GM11168 (cell line): ENCODE measurements around the gene PMFBP1.
"Not testable (repeated sequence)": the region's sequence is repeated elsewhere in the genome, so short reads cannot be mapped to it uniquely, and the experiment has no call there.

Experiments used
- in situ Hi-C: fragments of 300-500 bp; cut with MboI; formaldehyde crosslinking; loops from one replicate; pipeline ENCODE4 v1.12.0; 2022; ENCODE audit warnings: low sequenced_read_pairs; ENCODE audit not compliant: unreplicated experiment

The PMFBP1 gene

DNA sequence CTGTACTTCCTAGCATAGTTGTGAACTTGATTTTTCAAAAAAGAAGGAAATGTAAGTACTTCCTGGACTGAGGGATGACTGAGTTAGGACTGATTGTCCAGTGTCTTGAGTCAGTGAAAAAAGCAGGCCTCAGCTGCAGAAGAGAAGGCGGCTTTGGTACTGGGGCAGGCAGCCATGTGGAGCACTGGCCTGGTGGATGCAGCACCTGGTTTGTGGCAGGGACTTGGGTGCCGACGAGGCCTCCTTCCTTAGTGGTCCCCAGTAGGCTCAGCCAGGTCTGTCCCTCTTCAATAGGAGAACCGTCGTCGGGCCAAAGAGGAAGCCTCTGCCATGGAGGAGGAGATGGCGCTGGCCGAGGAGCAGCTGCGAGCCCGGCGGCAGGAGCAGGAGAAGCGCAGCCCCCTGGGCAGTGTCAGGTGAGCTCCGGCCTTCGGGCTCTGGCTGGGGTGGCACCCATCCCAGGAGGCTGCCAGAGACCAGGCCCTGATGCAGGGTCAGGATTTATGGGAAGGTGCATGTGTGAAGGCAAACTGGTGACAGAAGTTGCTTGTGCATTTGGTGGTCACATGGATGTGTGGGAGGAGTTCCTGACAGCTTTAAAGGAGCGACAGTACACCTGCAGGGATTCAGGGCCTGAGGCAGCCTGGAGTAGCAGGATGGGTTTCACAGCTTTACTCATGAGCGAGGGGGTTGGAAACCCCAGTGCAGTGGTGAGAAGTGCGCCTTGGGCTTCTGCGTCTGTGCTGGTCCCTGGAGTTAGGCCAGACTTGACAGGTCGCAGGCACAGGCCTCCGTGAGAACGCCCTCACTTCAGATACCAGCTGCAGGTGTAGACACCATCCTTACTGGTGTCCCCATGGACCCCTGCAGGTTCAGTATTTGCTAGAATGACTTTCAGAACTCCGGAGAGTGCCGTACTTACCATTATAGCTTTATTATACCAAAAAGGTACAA lies 61.0 kb downstream of the PMFBP1 start:
- in situ Hi-C loops = no loop called here

DNA sequence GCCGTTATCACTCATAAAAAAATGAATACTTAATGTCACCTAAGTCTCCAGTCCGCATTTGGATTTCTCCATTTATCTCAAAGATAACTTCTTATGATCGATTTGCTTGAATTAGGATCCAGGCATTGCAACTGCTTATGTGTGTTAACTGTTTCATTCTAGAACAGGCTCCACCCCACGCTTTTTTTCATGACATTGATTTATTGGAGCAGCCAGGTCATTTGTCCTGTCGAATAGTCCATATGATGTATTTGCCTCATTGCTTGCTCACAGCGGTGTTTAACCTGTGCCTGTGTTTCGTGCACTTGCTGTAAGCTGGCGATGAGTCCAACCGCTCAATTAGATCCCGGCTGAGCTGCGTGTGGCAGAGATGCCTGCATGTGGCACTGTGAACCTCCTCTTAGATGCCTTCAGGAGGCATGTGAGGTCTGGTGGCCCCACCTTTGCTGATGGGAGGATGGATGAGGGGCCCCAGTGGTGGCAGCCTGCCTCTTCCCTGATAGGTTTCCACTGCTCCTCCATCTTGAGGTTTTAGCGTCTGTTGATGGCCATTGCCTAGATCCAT lies 61.9 kb downstream of the PMFBP1 start:
- in situ Hi-C loops = no loop called here

GRCh38 chr16:72109300-72109699 lies 62.7 kb downstream of the PMFBP1 start:
- in situ Hi-C loops = no loop called here

DNA sequence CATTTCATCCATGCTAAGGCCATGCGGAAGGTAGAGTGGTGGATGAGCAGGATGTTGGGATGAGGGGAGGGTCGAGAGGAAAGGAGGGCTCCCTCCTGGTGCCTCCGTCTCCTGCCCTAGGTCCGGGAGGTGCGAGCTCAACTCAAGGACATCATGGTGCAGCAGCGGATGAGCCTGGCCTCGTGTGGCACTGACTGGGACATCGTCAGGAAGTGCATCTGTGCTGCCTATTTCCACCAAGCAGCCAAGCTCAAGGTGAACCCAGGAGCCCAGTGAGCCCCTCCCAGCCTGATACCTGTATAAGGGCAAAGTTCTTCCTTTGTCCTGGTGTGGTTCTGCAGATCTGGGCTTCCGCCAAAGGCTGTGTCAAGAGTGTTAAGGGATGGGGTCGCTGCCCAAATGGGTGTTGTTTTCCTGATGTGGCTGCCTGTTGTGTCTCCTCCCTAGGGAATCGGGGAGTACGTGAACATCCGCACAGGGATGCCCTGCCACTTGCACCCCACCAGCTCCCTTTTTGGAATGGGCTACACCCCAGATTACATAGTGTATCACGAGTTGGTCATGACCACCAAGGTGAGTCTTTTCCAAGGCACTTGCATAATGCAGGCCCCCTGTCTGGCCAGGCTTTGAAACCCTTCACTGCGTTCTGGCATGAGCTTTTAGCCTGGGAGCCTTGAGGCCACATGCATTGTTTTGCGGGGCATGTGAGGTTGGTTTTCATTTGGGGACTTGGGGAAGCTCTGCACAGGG lies 63.4 kb downstream of the PMFBP1 start:
- in situ Hi-C loops = no loop called here

GRCh38 chr16:72107371-72107770 lies 64.6 kb downstream of the PMFBP1 start:
- in situ Hi-C loops = no loop called here

DNA sequence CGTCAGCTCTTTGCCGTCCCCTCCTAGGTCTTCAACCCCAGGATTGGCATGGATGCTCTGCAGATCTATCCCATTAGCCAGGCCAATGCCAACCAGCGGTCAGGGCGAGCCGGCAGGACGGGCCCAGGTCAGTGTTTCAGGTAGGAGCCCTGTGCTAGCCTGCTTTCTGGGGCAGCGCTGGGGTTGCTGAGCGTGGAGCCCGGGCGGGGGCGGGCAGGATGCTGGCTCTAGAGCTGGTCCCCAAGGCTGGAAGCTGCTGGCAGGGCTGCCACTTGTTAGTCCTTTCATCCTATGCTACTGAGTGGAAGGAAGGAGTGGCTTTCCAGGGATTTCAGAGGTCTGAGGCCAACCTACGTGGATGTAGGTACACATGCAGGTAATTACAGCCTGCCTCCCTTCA lies 66.0 kb downstream of the PMFBP1 start:
- in situ Hi-C loops = no loop called here

DNA sequence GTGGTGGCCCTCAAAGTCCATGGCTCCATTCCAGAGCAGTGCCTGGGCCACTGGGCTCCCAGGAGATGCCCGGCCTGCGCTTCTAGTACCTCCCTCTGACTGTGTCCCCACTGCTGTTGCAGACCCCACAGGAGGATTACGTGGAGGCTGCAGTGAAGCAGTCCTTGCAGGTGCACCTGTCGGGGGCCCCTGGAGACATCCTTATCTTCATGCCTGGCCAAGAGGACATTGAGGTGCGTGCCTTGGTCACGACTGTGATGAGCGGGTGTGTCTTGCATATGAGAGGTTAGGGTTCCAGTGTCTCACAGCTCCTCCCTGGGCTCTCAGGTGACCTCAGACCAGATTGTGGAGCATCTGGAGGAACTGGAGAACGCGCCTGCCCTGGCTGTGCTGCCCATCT lies 67.0 kb downstream of the PMFBP1 start:
- in situ Hi-C loops = no loop called here

DNA sequence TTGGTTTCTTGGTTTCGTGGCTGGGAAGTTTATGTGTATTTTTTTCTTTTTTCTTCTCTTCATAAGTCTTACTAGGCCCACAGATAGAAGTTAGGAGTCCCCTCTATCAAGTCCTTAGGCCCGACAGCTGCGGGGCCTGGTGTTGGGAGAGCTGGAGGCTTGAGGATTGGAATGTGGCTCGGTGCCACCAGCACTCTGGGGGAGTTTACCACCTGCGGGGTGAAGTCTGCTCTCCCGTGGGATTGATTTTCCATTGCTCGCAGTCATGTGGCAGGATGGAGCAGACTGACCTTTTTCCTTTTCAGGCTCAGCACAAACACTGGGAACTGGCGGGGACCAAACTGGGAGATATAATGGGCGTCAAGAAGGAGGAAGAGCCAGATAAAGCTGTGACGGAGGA lies 70.8 kb downstream of the PMFBP1 start:
- in situ Hi-C loops = no loop called here

DNA sequence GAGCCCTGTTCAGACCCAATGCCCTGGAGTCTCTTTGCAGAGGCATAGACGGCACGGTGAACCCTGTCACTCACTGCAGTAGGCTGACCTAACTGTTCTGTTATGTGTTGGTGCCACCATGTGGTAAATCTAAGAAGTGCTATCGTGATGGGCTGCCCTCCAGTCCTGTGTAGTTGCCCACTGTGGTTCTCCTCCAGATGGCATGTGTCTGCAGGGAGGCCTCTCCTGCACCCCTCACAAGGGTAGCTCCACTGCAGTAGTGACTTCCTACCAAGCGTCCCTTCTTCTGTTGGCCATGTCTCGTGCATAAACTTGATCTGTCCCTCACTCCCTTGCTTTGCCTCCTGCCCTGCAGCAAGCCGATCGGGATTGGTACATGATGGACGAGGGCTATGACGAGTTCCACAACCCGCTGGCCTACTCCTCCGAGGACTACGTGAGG lies 72.6 kb downstream of the PMFBP1 start:
- in situ Hi-C loops = no loop called here

DNA sequence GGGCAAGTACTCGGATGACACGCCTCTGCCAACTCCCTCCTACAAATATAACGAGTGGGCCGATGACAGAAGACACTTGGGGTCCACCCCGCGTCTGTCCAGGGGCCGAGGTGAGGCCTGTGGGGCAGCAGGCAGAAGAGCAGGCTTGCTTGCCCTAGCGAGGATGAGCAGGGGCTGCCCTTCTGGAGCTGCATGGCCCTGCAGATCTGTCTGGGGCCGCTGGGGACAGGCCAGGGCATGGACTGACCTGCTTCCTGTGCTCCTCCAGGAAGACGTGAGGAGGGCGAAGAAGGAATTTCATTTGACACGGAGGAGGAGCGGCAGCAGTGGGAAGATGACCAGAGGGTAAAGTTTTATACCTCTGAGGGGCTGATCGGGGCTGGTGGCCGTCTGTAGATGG lies 73.0 kb downstream of the PMFBP1 start:
- in situ Hi-C loops = no loop called here

GRCh38 chr16:72094266-72094610 lies 77.7 kb downstream of the PMFBP1 start:
- in situ Hi-C loops = no loop called here

- in situ Hi-C loops = no loop called here
Observed at GRCh38 chr16:72093448-72094265, 78.3 kb downstream of the PMFBP1 start, which contains the start of the genes DHX38 and TXNL4B. DHX38 (plus strand) TSS chr16:72093847; CDS start chr16:72096158, 2,311 bp downstream. TXNL4B (minus strand) TSS chr16:72093620; CDS start chr16:72090749, 2,871 bp downstream.

GRCh38 chr16:72092832-72093447 lies 79.0 kb downstream of the PMFBP1 start:
- in situ Hi-C loops = no loop called here

DNA sequence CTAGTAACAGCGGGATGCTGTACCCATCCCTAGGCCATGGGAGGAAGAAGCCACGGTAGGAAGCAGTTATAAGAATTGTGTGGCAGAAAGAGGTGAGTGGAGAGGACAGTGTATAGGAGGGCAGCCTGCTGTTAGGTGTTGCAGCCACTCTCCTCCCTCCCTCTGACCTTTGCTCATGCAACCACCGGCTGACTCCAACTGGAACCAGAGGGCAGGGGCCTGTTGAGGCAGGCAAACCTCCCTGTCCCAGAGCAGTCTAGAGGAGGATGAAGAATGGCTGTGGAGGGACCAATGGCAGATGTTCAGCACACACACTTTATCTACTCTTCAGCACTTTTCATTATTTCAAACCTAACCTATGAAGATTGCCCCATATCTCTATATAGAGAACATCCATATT lies 80.7 kb downstream of the PMFBP1 start:
- in situ Hi-C loops = no loop called here

DNA sequence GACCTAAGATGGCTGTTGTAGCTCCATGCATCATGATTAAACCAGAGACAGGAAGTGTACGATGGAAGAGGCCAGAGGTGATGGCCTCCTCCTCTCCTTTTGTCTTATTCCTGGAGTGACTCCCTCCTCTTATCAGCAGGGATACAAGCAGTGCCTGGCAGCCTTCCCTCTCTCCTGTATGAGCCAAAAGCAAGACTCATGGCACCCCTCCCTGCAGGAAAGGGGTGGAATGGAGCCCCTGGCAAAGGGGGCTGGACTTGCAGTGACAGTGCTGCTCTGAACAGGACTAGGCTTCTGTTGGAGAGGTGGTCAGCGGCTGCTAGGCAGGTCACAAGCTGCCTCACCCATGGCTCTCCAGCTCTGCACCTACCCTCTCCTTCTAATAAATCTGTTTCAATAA lies 87.0 kb downstream of the PMFBP1 start:
- in situ Hi-C loops = no loop called here

DNA sequence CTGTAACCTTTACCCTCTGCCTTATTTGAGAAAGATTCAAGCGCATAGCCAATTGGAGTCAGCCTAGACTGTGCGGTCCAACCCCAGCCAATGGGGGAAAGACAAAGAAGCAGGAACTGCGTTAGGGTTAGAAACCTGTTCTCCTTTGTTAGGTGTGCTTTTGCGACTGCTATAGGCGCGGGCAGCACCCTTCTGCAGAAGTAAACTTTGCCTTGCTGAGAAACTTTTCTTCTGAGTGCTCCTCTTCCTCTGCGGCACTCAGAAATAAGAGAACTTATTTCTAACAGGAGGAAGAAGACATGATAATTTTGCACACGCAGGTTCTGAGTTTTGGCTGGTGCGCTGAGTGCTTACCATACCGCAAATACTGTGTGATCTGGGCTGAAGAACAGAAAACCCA lies 87.5 kb downstream of the PMFBP1 start:
- in situ Hi-C loops = no loop called here

DNA sequence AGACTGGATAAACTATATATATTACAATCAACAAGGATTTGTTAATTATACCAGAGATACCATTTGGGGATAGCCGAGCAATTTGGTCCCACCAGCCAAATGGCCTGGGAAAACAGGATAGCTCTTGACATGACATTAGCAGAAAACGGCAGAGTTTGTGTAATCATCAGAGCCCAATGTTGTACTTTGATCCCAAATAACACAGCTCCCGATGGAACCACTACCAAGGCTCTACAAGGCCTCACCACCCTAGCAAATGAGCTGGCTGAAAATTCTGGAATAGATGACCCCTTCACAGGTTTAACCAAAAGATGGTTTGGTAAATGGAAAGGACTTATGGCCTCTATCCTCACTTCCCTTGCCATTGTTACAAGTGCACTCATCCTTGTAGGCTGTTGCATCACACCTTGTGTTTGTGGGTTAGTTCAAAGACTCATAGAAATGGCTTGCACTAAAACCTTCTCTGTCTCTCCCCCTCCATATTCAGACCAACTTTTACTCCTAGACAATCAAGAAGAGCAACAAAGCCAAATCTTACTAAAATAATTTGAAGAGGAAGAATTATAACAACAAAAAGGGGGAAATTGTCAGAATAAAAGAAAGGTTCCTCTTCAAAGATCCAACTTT lies 88.1 kb downstream of the PMFBP1 start:
- in situ Hi-C loops = no loop called here

- in situ Hi-C loops = not testable (repeated sequence)
Observed at GRCh38 chr16:72076991-72077706, 94.8 kb downstream of the PMFBP1 start.

- in situ Hi-C loops = not testable (repeated sequence)
Observed at GRCh38 chr16:72075067-72075466, 96.9 kb downstream of the PMFBP1 start.
